Urothelium cell line (cell line): ENCODE results near the gene CEACAM1.
"Not testable (repeated sequence)": the region's sequence is repeated elsewhere in the genome, so short reads cannot be mapped to it uniquely, and the experiment has no call there.

Source experiments
- DNase-seq: peaks from one replicate; pipeline ENCODE4 v3.0.0; 2011; ENCODE audit warnings: low spot score, mixed read lengths
- FAIRE-seq: peaks from 2 replicates; lab custom pipeline; 2011; peaks lifted over from hg19 to GRCh38; lab: Jason Lieb, UNC

CEACAM1 gene

DNA sequence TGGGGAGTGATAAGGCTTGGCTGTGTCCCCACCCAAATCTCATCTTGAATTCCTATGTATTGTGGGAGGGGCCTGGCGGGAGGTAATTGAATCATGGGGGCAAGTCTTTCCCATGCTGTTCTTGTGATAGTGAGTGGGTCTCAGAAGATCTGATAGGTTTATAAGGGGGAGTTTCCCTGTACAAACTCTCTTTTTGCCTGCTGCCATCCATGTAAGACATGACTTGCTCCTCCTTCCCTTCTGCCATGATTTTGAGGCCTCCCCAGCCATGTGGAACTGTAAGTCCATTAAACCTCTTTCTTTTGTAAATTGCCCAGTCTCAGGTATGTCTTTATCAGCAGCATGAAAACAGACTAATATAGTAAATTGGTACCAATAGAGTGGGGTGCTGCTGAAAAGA is 20.8 kb upstream of the CEACAM1 start:
- not testable (repeated sequence) for FAIRE-seq, DNase-seq

GRCh38 chr19:42548552-42548951 is 20.3 kb upstream of the CEACAM1 start:
- DNase-seq (peak; percentile 39), FAIRE-seq (no peak)

GRCh38 chr19:42547929-42548328 is 19.6 kb upstream of the CEACAM1 start:
- FAIRE-seq (no peak), DNase-seq (no peak)

DNA sequence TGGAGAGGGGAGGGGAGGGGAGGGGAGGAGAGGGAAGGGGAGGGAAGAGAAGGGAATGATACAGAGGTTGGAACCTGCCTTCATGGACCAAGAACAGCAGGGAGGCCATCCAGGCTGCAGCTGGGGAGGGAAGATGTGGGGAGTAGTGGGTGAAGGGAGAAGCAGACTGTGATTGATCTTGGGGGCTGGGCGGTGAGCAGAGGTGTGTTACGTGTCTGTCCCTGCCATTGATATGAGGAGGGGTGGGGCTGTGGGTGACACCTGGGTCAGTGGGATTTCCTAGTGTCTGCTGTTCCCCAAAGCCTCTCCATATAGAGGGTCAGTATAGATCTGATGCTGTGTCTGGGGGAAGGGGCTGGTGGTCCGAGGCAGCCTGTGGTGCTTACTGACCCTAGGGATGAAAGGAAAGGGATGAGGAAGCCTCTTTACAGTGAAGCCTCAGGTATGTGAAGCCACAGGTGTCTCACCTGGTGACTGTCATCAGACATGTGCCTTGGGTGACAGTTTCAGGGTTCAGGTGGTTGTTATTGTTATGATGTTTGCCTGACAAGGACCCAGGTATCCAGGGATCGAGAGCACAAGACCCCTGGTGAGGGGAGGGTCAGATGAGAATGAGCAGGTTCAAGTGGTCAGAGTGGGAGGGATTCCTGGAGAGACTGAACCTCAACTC is 18.7 kb upstream of the CEACAM1 start:
- FAIRE-seq: no peak
- DNase-seq: no peak

DNA sequence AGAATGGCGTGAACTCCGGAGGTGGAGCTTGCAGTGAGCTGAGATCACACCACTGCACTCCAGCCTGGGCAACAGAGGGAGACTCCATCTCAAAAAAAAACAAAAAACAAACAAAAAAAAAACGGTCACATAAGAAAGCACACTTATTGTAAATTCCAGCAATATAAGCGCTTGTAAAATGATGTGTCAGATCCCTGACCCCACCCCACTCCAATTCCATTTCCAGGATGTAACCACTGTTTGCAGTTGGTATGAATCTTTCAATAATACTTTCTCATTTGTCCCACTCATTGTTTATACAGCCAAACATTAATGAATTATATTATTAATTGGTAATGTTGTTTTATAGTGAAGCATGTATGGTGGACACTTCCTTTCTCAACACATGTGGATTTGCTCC is 15.9 kb upstream of the CEACAM1 start:
- no peak for DNase-seq
- FAIRE-seq: no peak

GRCh38 chr19:42542791-42543190 is 14.5 kb upstream of the CEACAM1 start:
- FAIRE-seq: no peak
- DNase-seq: no peak

GRCh38 chr19:42540071-42540553 is 11.8 kb upstream of the CEACAM1 start:
- DNase-seq (no peak), FAIRE-seq (no peak)

- FAIRE-seq: no peak
- no peak for DNase-seq
These were observed 10.8 kb upstream of the CEACAM1 start for GRCh38 chr19:42538841-42539709.

- not testable (repeated sequence) for FAIRE-seq, DNase-seq
These were observed 7.0 kb upstream of the CEACAM1 start for GRCh38 chr19:42535276-42535675.

- no peak for DNase-seq
- no peak for FAIRE-seq
These were observed 6.1 kb upstream of the CEACAM1 start for GRCh38 chr19:42534391-42534790.

- no peak for DNase-seq
These were observed 4.6 kb upstream of the CEACAM1 start for GRCh38 chr19:42532891-42533290.

DNA sequence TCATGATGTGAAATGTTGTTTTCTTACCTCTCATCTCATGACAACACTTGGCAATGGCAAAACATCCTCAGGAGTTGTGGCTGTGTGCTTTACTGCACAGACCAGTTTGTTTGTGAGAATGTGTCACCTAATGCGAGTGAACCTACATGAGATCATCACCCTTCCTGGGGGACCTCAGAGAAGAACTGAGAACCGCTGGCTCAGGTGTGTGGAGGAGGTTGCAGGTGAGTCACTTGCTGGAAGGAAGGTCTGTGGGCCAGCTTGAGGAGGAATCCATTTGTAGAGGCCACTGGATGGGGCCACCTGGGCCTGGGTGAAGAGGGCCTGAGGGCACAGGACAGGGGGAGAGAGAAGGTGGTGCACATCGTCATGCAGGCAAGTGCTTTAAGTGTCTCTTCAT is 3.0 kb upstream of the CEACAM1 start:
- no peak for FAIRE-seq

More at GRCh38 chr19:42532891-42533290, 4.6 kb upstream of the CEACAM1 start:
- no peak for FAIRE-seq

GRCh38 chr19:42529248-42529764 is 1.0 kb upstream of the CEACAM1 start:
- FAIRE-seq (no peak), DNase-seq (peak; percentile 54)

More for the DNA sequence above, 3.0 kb upstream of the CEACAM1 start:
- no peak for DNase-seq

DNA sequence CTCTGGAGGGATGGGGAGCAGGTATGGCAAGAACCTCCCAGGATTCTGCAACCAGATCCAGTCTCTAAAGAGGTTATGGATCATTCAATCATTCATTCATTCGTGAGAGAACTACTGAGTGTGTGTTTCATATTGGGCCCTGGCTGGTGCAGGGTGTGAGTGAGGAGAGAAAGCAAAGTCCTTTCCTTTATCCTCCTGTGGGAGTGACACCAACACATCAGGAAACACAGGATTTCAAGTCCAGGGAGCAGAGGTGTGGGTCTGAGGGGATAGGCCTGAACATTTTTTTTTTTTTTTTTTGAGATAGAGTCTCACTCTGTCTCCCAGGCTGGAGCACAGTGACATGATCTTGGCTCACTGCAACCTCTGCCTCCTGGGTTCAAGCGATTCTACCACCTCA is 3.3 kb downstream of the CEACAM1 start:
- no peak for FAIRE-seq
- no peak for DNase-seq

- FAIRE-seq (no peak), DNase-seq (no peak)
These were observed 4.0 kb downstream of the CEACAM1 start for GRCh38 chr19:42524250-42524649.

DNA sequence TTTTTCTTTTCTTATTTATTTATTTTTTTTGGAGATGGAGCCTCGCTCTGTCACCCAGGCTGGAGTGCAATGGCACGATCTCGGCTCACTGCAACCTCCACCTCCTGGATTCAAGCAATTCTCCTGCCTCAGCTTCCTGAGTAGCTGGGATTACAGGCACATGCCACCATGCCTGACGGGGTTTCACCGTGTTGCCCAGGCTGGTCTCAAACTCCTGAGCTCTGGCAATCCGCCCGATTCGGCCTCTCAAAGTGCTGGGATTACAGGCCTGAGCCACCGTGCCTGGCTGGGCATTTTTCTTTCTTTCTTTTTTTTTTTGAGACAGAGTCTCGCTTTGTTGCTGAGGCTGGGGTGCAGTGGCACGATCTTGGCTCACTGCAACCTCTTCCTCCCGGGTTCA is 6.0 kb downstream of the CEACAM1 start:
- not testable (repeated sequence) for FAIRE-seq, DNase-seq

DNA sequence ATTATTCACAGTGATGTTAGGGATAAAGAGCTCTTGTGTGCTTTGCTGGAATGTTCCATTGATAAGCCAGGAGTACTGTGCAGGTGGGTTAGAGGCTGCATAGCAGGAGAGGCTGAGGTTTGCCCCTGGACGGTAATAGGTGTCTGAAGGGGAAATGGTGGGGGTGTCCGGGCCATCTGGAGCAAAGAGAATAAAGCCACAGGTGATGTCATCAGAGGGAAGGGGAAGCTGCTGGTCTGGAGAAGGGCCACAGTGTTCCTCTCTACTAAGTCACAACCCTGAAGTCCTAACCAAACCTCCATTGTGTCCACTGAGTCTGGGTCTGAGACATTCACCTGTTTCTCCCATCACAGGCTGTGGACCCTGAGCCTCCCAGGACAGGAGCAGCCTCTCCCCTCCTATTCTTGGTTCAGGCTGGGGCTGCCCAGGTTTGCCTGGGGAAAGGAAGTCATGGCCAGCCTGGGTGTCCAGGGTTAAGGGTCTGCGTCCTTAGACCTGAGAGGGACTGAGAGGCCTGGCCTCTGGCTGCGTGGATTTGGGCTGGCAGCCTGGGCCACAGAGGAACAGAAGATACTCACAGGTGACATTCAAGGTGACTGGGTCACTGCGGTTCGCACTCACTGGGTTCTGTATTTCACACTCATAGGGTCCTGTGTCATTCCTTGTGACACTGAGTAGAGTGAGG is 6.8 kb downstream of the CEACAM1 start:
- no peak for FAIRE-seq
- DNase-seq: no peak

GRCh38 chr19:42519108-42519507 is 9.2 kb downstream of the CEACAM1 start:
- no peak for DNase-seq
- no peak for FAIRE-seq

DNA sequence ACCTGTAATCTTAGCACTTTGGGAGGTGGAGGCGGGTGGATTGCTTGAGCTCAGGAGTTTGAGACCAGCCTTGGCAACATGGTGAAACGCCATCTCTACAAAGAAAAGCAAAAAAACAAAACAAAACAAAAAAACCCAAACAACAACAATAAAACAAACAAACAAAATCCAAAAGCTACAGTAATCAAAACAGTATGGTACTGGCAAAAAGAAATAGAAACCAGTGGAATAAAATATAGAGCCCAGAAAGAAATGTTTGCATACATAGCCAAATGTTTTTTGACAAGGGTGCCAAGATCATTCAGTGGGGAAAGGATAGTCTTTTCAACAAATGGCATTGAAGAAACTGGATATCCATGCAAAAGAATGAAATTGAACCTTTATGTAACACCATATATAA is 11.5 kb downstream of the CEACAM1 start:
- DNase-seq: no peak
- no peak for FAIRE-seq

GRCh38 chr19:42515241-42515832 is 12.9 kb downstream of the CEACAM1 start:
- DNase-seq: no peak
- FAIRE-seq: no peak

DNA sequence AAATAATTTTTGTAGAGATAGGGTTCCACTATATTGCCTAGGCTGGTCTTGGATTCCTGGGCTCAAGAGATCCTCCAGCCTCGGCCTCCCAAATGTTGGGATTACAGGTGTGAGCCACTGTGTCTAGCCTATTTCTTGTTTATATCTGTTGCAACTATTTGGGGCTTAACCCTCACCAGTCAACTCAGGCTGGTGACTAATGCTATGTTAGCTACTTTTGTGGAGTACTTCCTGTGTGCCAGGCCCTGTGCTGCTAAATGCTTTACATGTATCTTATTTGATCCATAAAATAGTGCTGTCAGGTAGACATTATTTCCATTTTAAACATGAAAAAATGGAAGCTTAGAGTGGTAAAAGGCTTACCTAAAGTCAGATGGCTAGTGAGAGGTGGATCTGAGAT is 13.8 kb downstream of the CEACAM1 start:
- no peak for DNase-seq
- no peak for FAIRE-seq
